Activated T-cell treated with anti-CD3 and anti-CD28 coated beads for 24 hours (primary cell): ENCODE results near the gene ARHGEF18.
A peak's percentile ranks its signal among the peaks of the same experiment; 100 is the strongest.
"Not testable (repeated sequence)": the region's sequence is repeated elsewhere in the genome, so short reads cannot be mapped to it uniquely, and the experiment has no call there.

ENCODE experiments used
- DNase-seq: peaks from one replicate; pipeline ENCODE4 v3.0.0-alpha.2; 2020; ENCODE audit warnings: low read depth

ARHGEF18 gene

GRCh38 chr19:7348587-7349230 lies at the start of gene ARHGEF18:
ARHGEF18 (plus strand) TSS chr19:7348937; CDS start chr19:7362891, 13,954 bp downstream.
- peak; percentile 47 for DNase-seq

- no peak for DNase-seq
Observed at GRCh38 chr19:7301525-7301924, 47.2 kb upstream of the ARHGEF18 start.

GRCh38 chr19:7303470-7303869 lies 45.3 kb upstream of the ARHGEF18 start:
- DNase-seq = no peak

GRCh38 chr19:7304200-7304599 lies 44.5 kb upstream of the ARHGEF18 start:
- no peak for DNase-seq

GRCh38 chr19:7307590-7308218 lies 41.0 kb upstream of the ARHGEF18 start:
- no peak for DNase-seq

GRCh38 chr19:7308327-7308726 lies 40.4 kb upstream of the ARHGEF18 start:
- DNase-seq = not testable (repeated sequence)

- DNase-seq = no peak
Observed at GRCh38 chr19:7311911-7312310, 36.8 kb upstream of the ARHGEF18 start.

GRCh38 chr19:7312816-7313215 lies 35.9 kb upstream of the ARHGEF18 start:
- DNase-seq = no peak

- no peak for DNase-seq
Observed at GRCh38 chr19:7318176-7318575, 30.6 kb upstream of the ARHGEF18 start.

- DNase-seq = no peak
Observed at GRCh38 chr19:7326105-7326877, 22.4 kb upstream of the ARHGEF18 start.

- DNase-seq = no peak
Observed at GRCh38 chr19:7327802-7328201, 20.9 kb upstream of the ARHGEF18 start.

- DNase-seq = no peak
Observed at GRCh38 chr19:7328647-7329046, 20.1 kb upstream of the ARHGEF18 start.

- DNase-seq = no peak
Observed at GRCh38 chr19:7331446-7331845, 17.3 kb upstream of the ARHGEF18 start.

- DNase-seq = no peak
Observed at GRCh38 chr19:7333198-7334118, 15.3 kb upstream of the ARHGEF18 start.

- DNase-seq = no peak
Observed at GRCh38 chr19:7336321-7336973, 12.3 kb upstream of the ARHGEF18 start.

- no peak for DNase-seq
Observed at GRCh38 chr19:7337380-7338194, 11.2 kb upstream of the ARHGEF18 start.

- peak; percentile 80 for DNase-seq
Observed at GRCh38 chr19:7340959-7341837, 7.5 kb upstream of the ARHGEF18 start.

- DNase-seq = no peak
Observed at GRCh38 chr19:7342143-7342542, 6.6 kb upstream of the ARHGEF18 start.

- no peak for DNase-seq
Observed at GRCh38 chr19:7346488-7346971, 2.2 kb upstream of the ARHGEF18 start.
